IPS-15b (cell line): ENCODE results near the gene C1QTNF1.

ENCODE experiments used
- H3K27me3 ChIP-seq: one replicate; pipeline ENCODE4 v1.6.1; 2013; ENCODE audit warnings: low read length; ENCODE audit not compliant: control insufficient read depth, insufficient read depth
- H3K36me3 ChIP-seq: one replicate; pipeline ENCODE4 v1.6.1; 2013; ENCODE audit warnings: low read length; ENCODE audit not compliant: control insufficient read depth, insufficient read depth
- H3K4me1 ChIP-seq: one replicate; pipeline ENCODE4 v1.6.1; 2013; ENCODE audit warnings: mild to moderate bottlenecking, low read length; ENCODE audit not compliant: control insufficient read depth, insufficient read depth
- H3K4me3 ChIP-seq: one replicate; pipeline ENCODE4 v1.5.1; 2013; ENCODE audit warnings: low read depth, low read length
- H3K9ac ChIP-seq: one replicate; pipeline ENCODE4 v1.6.1; 2013; ENCODE audit warnings: low read depth, mild to moderate bottlenecking, low read length
- H3K9me3 ChIP-seq: one replicate; pipeline ENCODE4 v1.6.1; 2013; ENCODE audit warnings: mild to moderate bottlenecking, low read length; ENCODE audit not compliant: control insufficient read depth, insufficient read depth

C1QTNF1 gene

GRCh38 chr17:79023886-79024771 is at the start of gene C1QTNF1:
TSS of gene C1QTNF1 (plus strand) at chr17:79024169. CDS start at chr17:79043969, 19,800 bp downstream.
- Histone ChIP-seq H3K27me3 (peaks cover 72% of the 10 kb centered on the region), H3K4me1 (peaks cover 2% of the 10 kb centered on the region), H3K9me3 (no peaks in the 10 kb centered on the region), H3K9ac (peak within 1 kb of the TSS; percentile 24), H3K4me3 (peak within 1 kb of the TSS; percentile 67), H3K36me3 (no peaks in the 10 kb centered on the region)

- H3K4me1 ChIP-seq: no peaks in the 10 kb centered on the region
- H3K9ac ChIP-seq: no peak overlapping the region
- no peaks in the 10 kb centered on the region for H3K27me3 ChIP-seq
- H3K4me3 ChIP-seq: peak overlapping the region; percentile 43
- H3K9me3 ChIP-seq: no peaks in the 10 kb centered on the region
- H3K36me3 ChIP-seq: no peaks in the 10 kb centered on the region
These were observed 49.1 kb upstream of the C1QTNF1 start for GRCh38 chr17:78974635-78975591.

- H3K36me3 ChIP-seq: no peaks in the 10 kb centered on the region
- H3K9me3 ChIP-seq: no peaks in the 10 kb centered on the region
- H3K9ac ChIP-seq: no peak overlapping the region
- no peak overlapping the region for H3K4me3 ChIP-seq
- H3K4me1 ChIP-seq: no peaks in the 10 kb centered on the region
- H3K27me3 ChIP-seq: no peaks in the 10 kb centered on the region
These were observed 46.9 kb upstream of the C1QTNF1 start for GRCh38 chr17:78976907-78977680.

- no peak overlapping the region for H3K4me3 ChIP-seq
- no peaks in the 10 kb centered on the region for H3K4me1 ChIP-seq
- H3K36me3 ChIP-seq: no peaks in the 10 kb centered on the region
- H3K9me3 ChIP-seq: no peaks in the 10 kb centered on the region
- no peaks in the 10 kb centered on the region for H3K27me3 ChIP-seq
- no peak overlapping the region for H3K9ac ChIP-seq
These were observed 46.4 kb upstream of the C1QTNF1 start for GRCh38 chr17:78977681-78977943.

- H3K9me3 ChIP-seq: no peaks in the 10 kb centered on the region
- H3K9ac ChIP-seq: no peak overlapping the region
- H3K36me3 ChIP-seq: no peaks in the 10 kb centered on the region
- H3K27me3 ChIP-seq: no peaks in the 10 kb centered on the region
- H3K4me3 ChIP-seq: no peak overlapping the region
- no peaks in the 10 kb centered on the region for H3K4me1 ChIP-seq
These were observed 45.7 kb upstream of the C1QTNF1 start for GRCh38 chr17:78977997-78978973.

- Histone ChIP-seq H3K36me3 (no peaks in the 10 kb centered on the region), H3K27me3 (no peaks in the 10 kb centered on the region), H3K4me1 (no peaks in the 10 kb centered on the region), H3K4me3 (no peak within 1 kb of the TSS), H3K9ac (no peak within 1 kb of the TSS), H3K9me3 (no peaks in the 10 kb centered on the region)
These were observed 44.0 kb upstream of the C1QTNF1 start, which contains the start of gene LGALS3BP for GRCh38 chr17:78979780-78980623. TSS of gene LGALS3BP (minus strand) at chr17:78979923. CDS start at chr17:78977191, 2,732 bp downstream.

- H3K9ac ChIP-seq: no peak overlapping the region
- H3K4me3 ChIP-seq: no peak overlapping the region
- no peaks in the 10 kb centered on the region for H3K9me3 ChIP-seq
- no peaks in the 10 kb centered on the region for H3K36me3 ChIP-seq
- no peaks in the 10 kb centered on the region for H3K27me3 ChIP-seq
- no peaks in the 10 kb centered on the region for H3K4me1 ChIP-seq
These were observed 43.4 kb upstream of the C1QTNF1 start for GRCh38 chr17:78980624-78980972.

- Histone ChIP-seq H3K9ac (no peak overlapping the region), H3K27me3 (no peaks in the 10 kb centered on the region), H3K4me3 (no peak overlapping the region), H3K4me1 (peaks cover 1% of the 10 kb centered on the region), H3K36me3 (no peaks in the 10 kb centered on the region), H3K9me3 (no peaks in the 10 kb centered on the region)
These were observed 42.7 kb upstream of the C1QTNF1 start for GRCh38 chr17:78981010-78981888.

GRCh38 chr17:78985395-78985794 is 38.6 kb upstream of the C1QTNF1 start:
- Histone ChIP-seq H3K9me3 (no peaks in the 10 kb centered on the region), H3K4me1 (peaks cover 7% of the 10 kb centered on the region), H3K36me3 (peaks cover 2% of the 10 kb centered on the region), H3K9ac (no peak overlapping the region), H3K27me3 (no peaks in the 10 kb centered on the region), H3K4me3 (no peak overlapping the region)
